GM21576 (cell line): ENCODE results near the gene RNPS1.

Experiments
- ATAC-seq: cut with Tn5 transposase; IDR thresholded peaks from one replicate; pipeline ENCODE4 v1.9.1; 2021; ENCODE audit warnings: mild to moderate bottlenecking, moderate library complexity; ENCODE audit not compliant: unreplicated experiment

RNPS1 gene, protein sequence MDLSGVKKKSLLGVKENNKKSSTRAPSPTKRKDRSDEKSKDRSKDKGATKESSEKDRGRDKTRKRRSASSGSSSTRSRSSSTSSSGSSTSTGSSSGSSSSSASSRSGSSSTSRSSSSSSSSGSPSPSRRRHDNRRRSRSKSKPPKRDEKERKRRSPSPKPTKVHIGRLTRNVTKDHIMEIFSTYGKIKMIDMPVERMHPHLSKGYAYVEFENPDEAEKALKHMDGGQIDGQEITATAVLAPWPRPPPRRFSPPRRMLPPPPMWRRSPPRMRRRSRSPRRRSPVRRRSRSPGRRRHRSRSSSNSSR

GRCh38 chr16:2267913-2268666 lies at the start of gene RNPS1:
TSS of gene RNPS1 (minus strand) at chr16:2268126. CDS start at chr16:2264643, 3,483 bp downstream.
- ATAC-seq, result peak; percentile 67

- ATAC-seq, result no peak
Observed at GRCh38 chr16:2317231-2318020, 49.5 kb upstream of the RNPS1 start.

- ATAC-seq, result no peak
Observed at GRCh38 chr16:2308089-2308962, 40.4 kb upstream of the RNPS1 start.

- ATAC-seq, result no peak
Observed at GRCh38 chr16:2299915-2300192, 31.9 kb upstream of the RNPS1 start.

- ATAC-seq, result no peak
Observed at GRCh38 chr16:2299121-2299914, 31.4 kb upstream of the RNPS1 start.

DNA sequence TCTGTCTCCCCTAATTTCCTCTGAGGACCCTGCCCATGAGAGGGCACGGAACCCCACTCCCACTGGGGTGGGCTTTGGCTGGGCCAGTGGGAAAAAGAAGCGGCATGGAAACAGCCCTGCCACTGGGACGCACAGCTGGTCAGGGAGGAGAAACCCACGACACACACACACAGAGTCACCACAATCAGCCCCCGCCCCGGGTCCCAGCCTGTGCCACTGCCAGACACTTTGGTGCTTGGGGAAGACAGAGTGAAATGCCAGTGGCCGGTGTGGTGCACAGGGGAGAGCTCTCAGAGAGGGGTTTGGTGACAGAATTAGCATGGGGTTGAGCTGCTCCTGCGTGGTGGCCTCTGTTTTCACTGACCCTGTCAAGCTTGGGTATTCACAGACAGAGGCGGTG lies 30.7 kb upstream of the RNPS1 start:
- no peak for ATAC-seq

DNA sequence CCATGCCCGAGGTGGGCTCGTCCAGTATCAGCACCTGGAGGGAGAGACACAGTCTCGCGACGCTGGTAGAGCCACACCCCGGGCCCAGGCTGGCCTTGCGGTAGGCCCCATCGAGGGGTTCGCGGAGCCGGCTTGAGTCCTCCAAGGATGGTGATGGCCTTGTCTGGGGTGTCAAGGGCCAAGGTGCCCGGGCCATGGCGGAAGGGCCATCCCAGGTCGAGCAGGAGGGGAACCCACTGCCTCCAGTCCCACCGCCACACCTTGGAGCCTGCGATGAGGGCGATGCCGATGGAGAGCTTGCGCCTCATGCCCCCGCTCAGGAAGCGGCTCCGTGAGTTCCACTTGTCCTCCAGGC lies 29.6 kb upstream of the RNPS1 start:
- no peak for ATAC-seq

DNA sequence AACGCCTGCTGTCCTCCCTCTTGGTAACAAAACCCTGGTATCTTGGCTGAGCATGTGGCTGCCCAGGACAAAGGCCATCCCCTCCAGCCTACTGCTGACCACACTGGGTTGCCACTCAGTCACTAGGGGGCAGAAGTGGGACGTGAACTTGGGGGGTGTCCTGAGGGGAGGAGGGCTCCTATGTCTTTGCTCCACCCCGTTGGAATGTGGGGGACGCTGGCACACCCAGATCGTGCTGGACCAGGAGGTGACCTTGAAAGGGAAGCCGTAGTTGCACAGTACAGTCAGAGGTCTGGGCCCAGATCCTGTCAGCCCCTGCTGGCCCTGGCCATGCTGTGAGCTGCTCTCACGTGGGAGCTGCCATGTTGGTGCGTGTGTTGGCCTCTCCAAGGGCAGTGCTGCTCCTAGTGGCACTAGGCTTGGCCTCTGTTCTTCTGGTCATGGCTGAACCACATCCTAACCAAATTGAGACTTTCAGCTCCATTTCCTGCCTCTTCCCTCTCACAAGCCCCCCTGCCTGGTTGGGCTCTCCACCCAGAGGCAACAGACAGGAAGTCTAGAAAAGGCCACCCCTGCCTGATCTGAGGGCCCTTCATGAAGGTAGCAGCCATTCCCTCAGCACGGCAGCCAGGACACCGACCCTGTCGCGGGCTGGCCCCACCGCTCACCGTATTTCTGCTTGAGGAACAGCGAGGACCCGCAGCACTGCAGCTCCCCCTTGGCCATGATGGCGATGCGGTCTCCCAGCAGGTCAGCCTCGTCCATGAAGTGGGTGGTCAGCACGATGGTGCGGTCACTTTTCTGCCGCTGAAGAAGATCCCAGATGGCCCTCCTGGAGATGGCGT lies 29.0 kb upstream of the RNPS1 start:
- ATAC-seq, result no peak

DNA sequence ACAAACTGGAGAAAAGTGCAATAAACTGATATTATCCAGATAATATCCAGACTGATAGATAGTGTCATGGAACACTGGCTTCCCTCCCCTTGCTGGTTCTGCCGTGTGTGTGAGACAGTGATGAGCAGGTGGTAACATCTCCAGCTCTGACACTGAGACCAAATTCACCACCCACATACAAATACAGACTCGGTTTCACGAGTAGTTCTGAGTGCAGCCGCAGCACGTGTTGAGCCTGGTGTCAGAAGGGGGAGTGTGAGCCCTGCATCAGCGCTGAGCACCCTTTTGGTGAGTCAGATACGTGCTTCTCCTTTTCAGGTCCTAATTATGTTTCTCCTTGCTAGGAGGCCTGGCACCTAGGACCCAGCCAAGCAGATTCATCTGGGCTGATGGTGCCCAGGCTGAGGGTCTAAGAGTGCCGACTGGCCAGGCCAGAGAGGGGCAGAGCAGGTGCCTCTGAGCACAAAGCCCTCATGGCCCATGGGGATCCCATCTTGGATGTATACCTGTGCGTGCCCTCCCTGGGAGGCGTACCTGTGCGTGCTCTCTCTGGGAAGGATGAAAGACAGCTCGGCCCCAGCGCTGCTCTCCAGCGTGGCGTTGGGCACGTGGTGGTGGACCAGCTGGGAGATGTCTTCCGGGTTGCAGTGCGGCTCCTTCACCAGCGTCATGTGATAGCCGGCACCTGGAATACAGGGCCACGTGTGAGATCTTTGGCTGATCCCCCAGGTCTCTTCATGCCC lies 27.3 kb upstream of the RNPS1 start:
- ATAC-seq, result no peak

GRCh38 chr16:2292221-2292620 lies 24.3 kb upstream of the RNPS1 start:
- ATAC-seq, result no peak

- ATAC-seq, result no peak
Observed at GRCh38 chr16:2289282-2289681, 21.4 kb upstream of the RNPS1 start.

- ATAC-seq, result no peak
Observed at GRCh38 chr16:2288726-2289125, 20.8 kb upstream of the RNPS1 start.

GRCh38 chr16:2287916-2288547 lies 20.1 kb upstream of the RNPS1 start:
- ATAC-seq, result no peak

DNA sequence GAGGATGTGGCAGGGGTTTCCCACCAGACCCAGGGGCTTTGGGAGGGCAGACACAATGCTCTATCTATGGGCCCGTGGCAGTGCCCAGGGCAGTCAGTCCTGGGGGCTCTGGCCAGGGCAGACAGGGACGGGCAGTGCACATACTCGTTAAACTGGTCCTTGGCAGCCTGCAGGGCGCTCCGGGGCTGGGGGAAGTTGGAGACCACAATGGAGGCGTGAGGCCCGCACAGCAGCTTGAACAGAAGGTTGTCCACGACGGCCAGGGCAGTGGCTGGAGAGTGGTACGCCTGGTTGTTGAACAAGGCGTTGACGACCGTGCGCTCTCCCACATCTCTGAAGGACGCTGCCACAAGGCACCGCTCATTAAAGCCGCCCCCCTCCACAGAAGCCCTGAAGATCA lies 18.6 kb upstream of the RNPS1 start:
- no peak for ATAC-seq

GRCh38 chr16:2285731-2286191 lies 17.8 kb upstream of the RNPS1 start:
- no peak for ATAC-seq

DNA sequence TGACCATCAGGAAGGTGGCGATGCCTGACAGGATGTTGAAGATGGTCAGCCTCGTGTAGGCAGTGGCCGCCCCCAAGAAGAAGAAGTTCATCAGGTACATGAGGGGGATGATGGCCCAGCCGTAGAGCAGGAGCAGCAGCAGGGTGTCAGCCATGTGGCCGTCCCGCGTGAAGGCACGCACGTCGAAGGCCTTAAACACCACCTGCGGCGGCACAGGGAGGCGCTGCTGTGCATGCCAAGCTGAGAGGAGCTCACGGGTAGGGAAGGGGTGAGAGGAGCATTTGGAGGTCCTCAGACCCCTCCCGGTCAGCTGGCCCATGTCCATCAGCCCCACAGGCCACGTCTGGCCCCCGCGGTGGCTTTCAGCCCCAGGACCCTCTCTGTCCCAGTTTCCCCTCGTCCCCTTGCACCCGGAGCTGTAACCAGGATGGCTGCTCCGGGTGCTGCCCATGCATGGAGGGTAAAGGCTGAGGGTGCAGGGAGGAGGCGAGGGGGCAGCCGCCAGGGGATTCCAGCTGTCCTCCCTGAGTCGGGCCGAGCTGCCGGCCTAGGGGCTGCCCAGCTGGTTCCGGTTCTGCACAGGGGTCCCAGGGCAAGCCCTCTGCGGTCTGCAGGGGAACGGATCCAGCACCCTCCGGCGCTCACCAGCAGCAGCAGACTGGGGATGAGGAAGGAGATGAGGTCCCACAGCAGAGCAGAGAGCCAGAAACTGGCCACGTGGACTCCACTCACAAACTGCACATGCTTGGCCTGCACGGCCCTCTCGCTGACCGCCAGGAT lies 17.1 kb upstream of the RNPS1 start:
- ATAC-seq, result no peak
